ENCODE results near the gene LRRC45. TPM values are rescaled to one million over a fixed set of nuclear protein-coding genes. Genes with fewer than 3 reads are reported as not detected.

The LRRC45 gene
- total and polyA plus RNA-seq, 12 donors, result 1.2 to 24.5 (median 12.6) TPM

DNA sequence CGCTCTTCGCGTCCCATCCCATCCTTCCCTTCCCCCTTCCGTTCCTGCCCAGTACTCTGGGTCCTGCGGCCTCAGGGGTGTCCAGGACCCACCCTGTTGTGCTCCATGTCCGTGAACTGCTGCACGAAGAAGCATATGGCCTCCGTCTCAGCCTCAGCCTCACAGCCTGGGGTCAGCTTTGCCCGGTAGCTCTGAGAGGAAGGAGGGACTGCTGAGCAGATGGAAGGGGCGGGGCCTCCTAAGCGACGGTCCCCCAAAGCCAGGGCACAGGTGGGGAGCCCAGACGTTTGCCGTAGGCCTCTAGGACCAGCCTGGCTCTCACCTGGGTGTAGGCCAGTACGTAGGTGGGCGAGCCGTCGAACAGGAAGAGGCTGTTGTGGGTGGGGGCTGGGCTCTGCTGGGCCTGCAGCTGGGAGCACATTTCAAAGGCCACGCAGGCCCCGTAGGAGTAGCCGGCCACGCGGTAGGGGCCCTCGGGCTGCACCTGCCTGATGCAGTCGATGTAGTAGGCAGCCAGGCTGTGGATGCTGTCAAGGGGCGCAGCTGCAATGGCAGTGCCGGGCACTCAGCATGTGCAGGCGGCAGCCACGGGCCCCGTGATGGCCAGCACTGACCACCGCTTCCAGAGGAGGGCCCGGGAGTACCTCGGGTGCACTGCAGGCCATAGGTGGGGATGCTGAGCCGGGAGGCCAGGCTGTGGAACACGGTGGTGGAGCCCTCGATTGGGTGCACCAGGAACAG, 57.1 kb downstream of the LRRC45 start:
- intact Hi-C loops (cut with DNase I), result no loop called here
- WGBS, 4 donors, result 89 to 94% (median 92%) methylated on average over 10 to 36 of the region's 36 CpGs
- Histone ChIP-seq H3K27ac (no peak overlapping the region), H3K9me3 (replicated peaks in 1 of 3) (no peaks in the 10 kb centered on the region), H3K4me1 (replicated peaks in 1 of 2) (no peaks in the 10 kb centered on the region), H3K27me3 (no peaks in the 10 kb centered on the region), H3K4me3 (no peak overlapping the region), H3K36me3 (replicated peaks in 1 of 2) (peaks cover 0 to 66% of the 10 kb centered on the region in 2 donors)
- no peak for TF ChIP-seq POLR2A (IDR thresholded peaks at IDR 0.05)
- TF ChIP-seq, protein P1, sequence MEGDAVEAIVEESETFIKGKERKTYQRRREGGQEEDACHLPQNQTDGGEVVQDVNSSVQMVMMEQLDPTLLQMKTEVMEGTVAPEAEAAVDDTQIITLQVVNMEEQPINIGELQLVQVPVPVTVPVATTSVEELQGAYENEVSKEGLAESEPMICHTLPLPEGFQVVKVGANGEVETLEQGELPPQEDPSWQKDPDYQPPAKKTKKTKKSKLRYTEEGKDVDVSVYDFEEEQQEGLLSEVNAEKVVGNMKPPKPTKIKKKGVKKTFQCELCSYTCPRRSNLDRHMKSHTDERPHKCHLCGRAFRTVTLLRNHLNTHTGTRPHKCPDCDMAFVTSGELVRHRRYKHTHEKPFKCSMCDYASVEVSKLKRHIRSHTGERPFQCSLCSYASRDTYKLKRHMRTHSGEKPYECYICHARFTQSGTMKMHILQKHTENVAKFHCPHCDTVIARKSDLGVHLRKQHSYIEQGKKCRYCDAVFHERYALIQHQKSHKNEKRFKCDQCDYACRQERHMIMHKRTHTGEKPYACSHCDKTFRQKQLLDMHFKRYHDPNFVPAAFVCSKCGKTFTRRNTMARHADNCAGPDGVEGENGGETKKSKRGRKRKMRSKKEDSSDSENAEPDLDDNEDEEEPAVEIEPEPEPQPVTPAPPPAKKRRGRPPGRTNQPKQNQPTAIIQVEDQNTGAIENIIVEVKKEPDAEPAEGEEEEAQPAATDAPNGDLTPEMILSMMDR (IDR thresholded peaks at IDR 0.05), result no peak
- DNase-seq, result no peak

Other genes with a start within 250 kb of the LRRC45 start
- gene GCGR, start 219.2 kb upstream of the LRRC45 start, total RNA-seq, result 1 to 10 TPM in 3 of 9 donors, under 1 TPM in 3, not detected in 3; 0.11 to 2.9 (median 1.2) TPM
- gene GCGR, start 219.2 kb upstream of the LRRC45 start, polyA plus RNA-seq, result 10 to 100 TPM in 1 of 3 donors, 1 to 10 TPM in 1, under 1 TPM in 1; 0.29 to 48.7 (median 4.1) TPM
- 100 to 1,000 TPM in 2 of 9 donors, 10 to 100 TPM in 7; 63.5 to 115 (median 82.5) TPM for gene MCRIP1, start 190.0 kb upstream of the LRRC45 start, total RNA-seq
- gene MCRIP1, start 190.0 kb upstream of the LRRC45 start, polyA plus RNA-seq, result 100 to 1,000 TPM in 2 of 3 donors, 1 to 10 TPM in 1; 5.0 to 248 (median 144) TPM
- gene PPP1R27, start 188.3 kb upstream of the LRRC45 start, total RNA-seq, result under 1 TPM in 3 of 9 donors, not detected in 6; 0.11 to 0.92 (median 0.46) TPM
- 1 to 10 TPM in 2 of 3 donors, under 1 TPM in 1; 0.22 to 3.1 (median 2.6) TPM for gene PPP1R27, start 188.3 kb upstream of the LRRC45 start, polyA plus RNA-seq
- 1,000 to 10,000 TPM in 5 of 9 donors, 100 to 1,000 TPM in 4; 583 to 2,018 (median 1,095) TPM for gene P4HB, start 162.8 kb upstream of the LRRC45 start, total RNA-seq
- 1,000 to 10,000 TPM in 1 of 3 donors, 100 to 1,000 TPM in 2; 546 to 2,717 (median 747) TPM for gene P4HB, start 162.8 kb upstream of the LRRC45 start, polyA plus RNA-seq
- 100 to 1,000 TPM; 123 to 491 (median 203) TPM for gene ARHGDIA, start 152.0 kb upstream of the LRRC45 start, total RNA-seq
- gene ARHGDIA, start 152.0 kb upstream of the LRRC45 start, polyA plus RNA-seq, result 100 to 1,000 TPM; 180 to 324 (median 250) TPM
- 10 to 100 TPM; 15.2 to 69.3 (median 45.1) TPM for gene ALYREF, start 131.7 kb upstream of the LRRC45 start, total RNA-seq
- gene ALYREF, start 131.7 kb upstream of the LRRC45 start, polyA plus RNA-seq, result 10 to 100 TPM; 13.0 to 28.2 (median 15.2) TPM
- gene ANAPC11, start 131.6 kb upstream of the LRRC45 start, total RNA-seq, result 100 to 1,000 TPM; 102 to 226 (median 134) TPM
- 100 to 1,000 TPM in 2 of 3 donors, 10 to 100 TPM in 1; 21.2 to 242 (median 112) TPM for gene ANAPC11, start 131.6 kb upstream of the LRRC45 start, polyA plus RNA-seq
- gene NPB, start 121.1 kb upstream of the LRRC45 start, total RNA-seq, result 1 to 10 TPM in 1 of 9 donors, under 1 TPM in 4, not detected in 4; 0.18 to 2.5 (median 0.42) TPM
- under 1 TPM; 0.07 to 0.57 (median 0.24) TPM for gene NPB, start 121.1 kb upstream of the LRRC45 start, polyA plus RNA-seq
- 10 to 100 TPM; 19.8 to 31.6 (median 29.0) TPM for gene PCYT2, start 111.9 kb upstream of the LRRC45 start, total RNA-seq
- 10 to 100 TPM; 32.5 to 41.2 (median 37.5) TPM for gene PCYT2, start 111.9 kb upstream of the LRRC45 start, polyA plus RNA-seq
- 10 to 100 TPM; 10.4 to 25.2 (median 14.6) TPM for gene SIRT7, start 105.1 kb upstream of the LRRC45 start, total RNA-seq
- 10 to 100 TPM in 2 of 3 donors, 1 to 10 TPM in 1; 4.2 to 49.8 (median 33.3) TPM for gene SIRT7, start 105.1 kb upstream of the LRRC45 start, polyA plus RNA-seq
- 10 to 100 TPM; 10.5 to 44.5 (median 25.0) TPM for gene MAFG, start 95.6 kb upstream of the LRRC45 start, total RNA-seq
- gene MAFG, start 95.6 kb upstream of the LRRC45 start, polyA plus RNA-seq, result 10 to 100 TPM in 1 of 3 donors, 1 to 10 TPM in 2; 7.7 to 13.0 (median 8.9) TPM
- 10 to 100 TPM in 1 of 9 donors, 1 to 10 TPM in 7, under 1 TPM in 1; 0.79 to 10.2 (median 5.1) TPM for gene PYCR1, start 86.0 kb upstream of the LRRC45 start, total RNA-seq
- gene PYCR1, start 86.0 kb upstream of the LRRC45 start, polyA plus RNA-seq, result 1 to 10 TPM; 1.8 to 5.4 (median 2.0) TPM
- not detected for gene MYADML2, start 76.1 kb upstream of the LRRC45 start, total RNA-seq
- gene MYADML2, start 76.1 kb upstream of the LRRC45 start, polyA plus RNA-seq, result not detected
- 1 to 10 TPM in 3 of 9 donors, under 1 TPM in 4, not detected in 2; 0.11 to 9.7 (median 0.95) TPM for gene NOTUM, start 62.1 kb upstream of the LRRC45 start, total RNA-seq
- under 1 TPM in 2 of 3 donors, not detected in 1; 0.07 to 0.40 TPM for gene NOTUM, start 62.1 kb upstream of the LRRC45 start, polyA plus RNA-seq
- 10 to 100 TPM; 19.9 to 45.9 (median 27.5) TPM for gene ASPSCR1, start 45.7 kb upstream of the LRRC45 start, total RNA-seq
- gene ASPSCR1, start 45.7 kb upstream of the LRRC45 start, polyA plus RNA-seq, result 100 to 1,000 TPM in 1 of 3 donors, 10 to 100 TPM in 2; 10.2 to 177 (median 96.5) TPM
- gene CENPX, start 427 bp upstream of the LRRC45 start, total RNA-seq, result 10 to 100 TPM; 24.3 to 75.9 (median 47.0) TPM
- gene CENPX, start 427 bp upstream of the LRRC45 start, polyA plus RNA-seq, result 10 to 100 TPM; 11.2 to 70.9 (median 58.3) TPM
- 10 to 100 TPM in 1 of 9 donors, 1 to 10 TPM in 8; 3.0 to 13.5 (median 4.5) TPM for gene RAC3, start 8.4 kb downstream of the LRRC45 start, total RNA-seq
- 10 to 100 TPM in 1 of 3 donors, 1 to 10 TPM in 2; 1.6 to 10.5 (median 9.0) TPM for gene RAC3, start 8.4 kb downstream of the LRRC45 start, polyA plus RNA-seq
- gene DCXR, start 14.4 kb downstream of the LRRC45 start, total RNA-seq, result 100 to 1,000 TPM in 6 of 9 donors, 10 to 100 TPM in 3; 66.9 to 183 (median 107) TPM
- 100 to 1,000 TPM in 1 of 3 donors, 10 to 100 TPM in 2; 67.7 to 163 (median 96.0) TPM for gene DCXR, start 14.4 kb downstream of the LRRC45 start, polyA plus RNA-seq
- 10 to 100 TPM; 21.2 to 69.5 (median 47.3) TPM for gene RFNG, start 28.5 kb downstream of the LRRC45 start, total RNA-seq
- gene RFNG, start 28.5 kb downstream of the LRRC45 start, polyA plus RNA-seq, result 10 to 100 TPM; 21.2 to 78.0 (median 74.0) TPM
- 100 to 1,000 TPM in 7 of 9 donors, 10 to 100 TPM in 2; 77.4 to 130 (median 112) TPM for gene GPS1, start 28.6 kb downstream of the LRRC45 start, total RNA-seq
- 100 to 1,000 TPM in 2 of 3 donors, 10 to 100 TPM in 1; 37.4 to 305 (median 246) TPM for gene GPS1, start 28.6 kb downstream of the LRRC45 start, polyA plus RNA-seq
- 100 to 1,000 TPM in 1 of 9 donors, 10 to 100 TPM in 8; 62.0 to 109 (median 74.5) TPM for gene DUS1L, start 42.5 kb downstream of the LRRC45 start, total RNA-seq
- 100 to 1,000 TPM in 2 of 3 donors, 10 to 100 TPM in 1; 38.5 to 397 (median 291) TPM for gene DUS1L, start 42.5 kb downstream of the LRRC45 start, polyA plus RNA-seq
- gene FASN, start 74.9 kb downstream of the LRRC45 start, total RNA-seq, result 100 to 1,000 TPM in 3 of 9 donors, 10 to 100 TPM in 6; 46.1 to 276 (median 81.8) TPM
- gene FASN, start 74.9 kb downstream of the LRRC45 start, polyA plus RNA-seq, result 100 to 1,000 TPM in 1 of 3 donors, 10 to 100 TPM in 2; 18.9 to 273 (median 59.0) TPM
- gene CCDC57, start 189.5 kb downstream of the LRRC45 start, total RNA-seq, result 10 to 100 TPM; 12.2 to 51.3 (median 25.1) TPM
- 100 to 1,000 TPM in 2 of 3 donors, 1 to 10 TPM in 1; 7.1 to 275 (median 129) TPM for gene CCDC57, start 189.5 kb downstream of the LRRC45 start, polyA plus RNA-seq
- gene SLC16A3, start 205.7 kb downstream of the LRRC45 start, total RNA-seq, result 10 to 100 TPM in 8 of 9 donors, 1 to 10 TPM in 1; 5.3 to 58.6 (median 36.7) TPM
- 10 to 100 TPM in 2 of 3 donors, 1 to 10 TPM in 1; 2.7 to 14.4 (median 10.5) TPM for gene SLC16A3, start 205.7 kb downstream of the LRRC45 start, polyA plus RNA-seq

All from adrenal gland (tissue), 12 donors.